ENCODE data around the gene NOD2.

Gene NOD2

DNA sequence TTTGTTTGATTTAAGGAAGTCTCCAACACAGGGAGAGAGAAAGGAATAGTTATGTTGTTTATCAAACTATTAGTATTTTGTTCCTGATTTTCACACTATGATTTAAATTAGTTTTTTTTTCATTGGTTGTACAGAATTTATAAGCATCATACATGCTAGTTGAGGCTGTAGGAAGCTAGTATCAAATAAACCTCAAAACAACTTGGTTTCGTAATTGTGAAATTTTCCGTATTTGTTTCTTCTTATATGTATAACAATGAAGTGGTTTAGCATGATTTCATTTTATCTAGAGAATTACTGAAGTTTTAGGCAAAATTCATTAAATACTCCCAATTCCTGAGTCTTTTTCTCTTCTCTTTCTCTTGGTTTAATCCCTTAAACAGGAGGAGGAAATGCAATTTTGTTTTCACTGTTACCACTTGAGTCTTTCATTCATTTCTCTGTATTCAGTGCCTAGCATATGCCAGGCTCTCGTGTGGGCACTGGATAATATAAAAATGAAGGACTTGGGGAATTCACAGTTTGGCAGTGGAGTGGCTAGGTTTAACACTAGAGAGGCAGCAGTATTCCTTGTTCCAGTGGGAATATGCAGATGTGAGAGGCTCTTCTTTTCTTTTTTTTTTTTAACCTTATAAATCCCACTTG lies 50.3 kb downstream of the NOD2 start:
- DNase-seq = no peak

DNA sequence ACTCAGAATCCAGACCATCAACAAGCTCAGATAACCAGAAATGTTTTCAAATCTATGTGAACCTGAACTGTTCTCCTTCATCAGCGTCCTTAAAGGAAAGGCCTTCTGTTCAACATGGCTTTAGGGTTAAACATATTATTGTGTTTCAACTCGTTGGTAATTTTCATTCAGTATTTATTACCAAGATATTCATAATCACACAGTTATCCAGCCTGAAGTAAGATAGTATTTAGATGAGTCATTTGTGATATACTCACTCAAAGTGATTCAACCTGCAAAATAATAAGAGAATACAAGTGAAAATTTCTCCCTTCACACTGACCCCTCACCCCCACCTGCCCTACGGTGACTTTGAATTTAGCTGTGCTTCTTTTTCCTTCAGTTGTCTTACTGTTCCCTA lies 51.5 kb downstream of the NOD2 start:
- no peak for DNase-seq

DNA sequence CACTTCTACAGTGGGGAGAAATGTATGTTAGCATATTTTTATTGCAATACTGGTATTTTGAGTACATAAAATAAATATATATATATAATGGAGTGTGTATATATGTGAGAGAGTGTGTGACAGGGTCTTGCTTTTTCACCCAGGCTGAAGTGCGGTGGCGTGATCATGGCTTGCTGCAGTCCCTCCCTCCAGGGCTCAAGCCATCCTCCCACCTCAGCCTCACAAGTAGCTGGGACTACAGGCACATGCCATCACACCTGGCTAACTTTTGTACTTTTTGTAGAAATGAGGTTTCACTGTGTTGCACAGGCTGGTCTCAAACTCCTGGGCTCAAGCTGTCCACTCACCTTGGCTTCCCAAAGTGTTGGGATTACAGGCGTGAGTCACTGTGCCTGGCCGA lies 52.5 kb downstream of the NOD2 start:
- DNase-seq = no peak

DNA sequence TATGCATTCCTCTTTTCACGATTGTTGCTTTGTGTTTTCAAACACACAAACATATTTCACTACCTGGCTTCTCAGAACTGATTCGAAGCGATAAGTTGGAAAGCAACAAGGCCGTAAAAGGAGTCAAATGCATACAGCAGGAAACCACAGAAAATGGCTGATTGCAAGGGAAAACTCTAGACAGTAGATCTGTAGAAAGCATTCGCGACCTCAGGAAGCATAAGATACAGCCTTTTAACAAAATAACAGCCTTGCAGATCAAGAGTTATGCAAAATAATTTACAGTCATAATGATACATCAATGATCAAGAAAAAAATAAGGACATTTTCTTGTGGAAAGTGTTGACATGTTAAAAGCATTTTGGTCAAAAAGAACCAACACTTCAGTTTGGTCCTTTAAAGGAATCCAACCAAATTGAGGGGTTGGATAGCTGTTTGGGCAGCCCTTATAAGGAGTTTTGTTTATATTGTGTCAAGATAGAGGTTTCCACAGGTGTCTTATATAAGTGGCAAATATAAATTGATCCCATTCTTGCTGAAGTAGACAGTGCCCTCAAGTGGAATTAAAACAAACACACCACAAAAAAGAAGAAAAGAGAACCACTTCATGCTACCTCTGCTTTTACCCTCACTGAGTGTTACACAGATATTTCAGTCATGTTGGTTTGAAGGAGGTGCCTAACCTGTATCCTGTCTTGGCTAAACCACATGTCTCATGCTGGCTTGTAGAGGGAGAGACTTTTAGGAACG lies 54.0 kb downstream of the NOD2 start:
- DNase-seq = peak in 1 of 2 donors; percentile 74

DNA sequence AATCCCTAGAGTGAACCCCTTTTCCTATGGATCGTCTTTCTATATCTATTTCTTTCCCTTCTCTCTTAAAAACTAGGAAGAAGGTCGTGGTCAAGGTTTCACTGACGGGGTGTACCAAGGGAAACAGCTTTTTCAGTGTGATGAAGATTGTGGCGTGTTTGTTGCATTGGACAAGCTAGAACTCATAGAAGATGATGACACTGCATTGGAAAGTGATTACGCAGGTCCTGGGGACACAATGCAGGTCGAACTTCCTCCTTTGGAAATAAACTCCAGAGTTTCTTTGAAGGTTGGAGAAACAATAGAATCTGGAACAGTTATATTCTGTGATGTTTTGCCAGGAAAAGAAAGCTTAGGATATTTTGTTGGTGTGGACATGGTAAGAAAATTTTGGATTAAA lies 58.1 kb downstream of the NOD2 start:
- DNase-seq = no peak

DNA sequence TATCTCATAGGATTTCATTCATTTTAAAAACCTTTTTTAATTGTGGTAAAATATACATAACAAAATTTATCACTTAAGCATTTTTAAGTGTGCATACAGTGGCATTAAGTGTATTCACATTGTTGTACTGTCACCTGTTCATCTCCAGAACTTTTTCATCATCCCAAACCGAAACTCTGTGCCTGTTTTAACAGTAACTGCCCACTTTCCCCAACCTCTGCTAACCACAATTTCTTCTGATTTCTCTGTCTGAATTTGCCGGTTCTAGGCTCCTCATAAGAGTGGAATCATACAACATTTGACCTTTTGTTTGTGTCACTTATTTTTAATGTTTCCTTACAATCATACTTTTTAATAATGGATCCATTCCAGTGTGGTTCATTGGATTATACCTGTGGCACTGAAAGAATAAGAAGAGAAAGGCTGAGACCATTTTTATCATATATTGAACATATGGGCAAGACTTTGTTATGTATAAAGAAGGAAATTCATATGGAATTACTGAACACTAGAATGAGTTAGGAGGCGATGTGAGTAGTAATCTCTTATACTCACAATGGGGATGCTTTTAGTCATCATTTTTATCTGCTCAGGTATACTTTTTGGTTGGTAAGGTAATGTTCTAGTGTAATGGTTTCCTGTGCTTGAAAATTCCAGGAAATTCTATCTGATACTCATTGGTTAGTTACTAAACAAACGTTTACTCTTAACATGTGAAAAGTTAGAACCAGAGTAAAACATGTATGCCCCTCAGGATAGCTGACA lies 59.2 kb downstream of the NOD2 start:
- DNase-seq = no peak

DNA sequence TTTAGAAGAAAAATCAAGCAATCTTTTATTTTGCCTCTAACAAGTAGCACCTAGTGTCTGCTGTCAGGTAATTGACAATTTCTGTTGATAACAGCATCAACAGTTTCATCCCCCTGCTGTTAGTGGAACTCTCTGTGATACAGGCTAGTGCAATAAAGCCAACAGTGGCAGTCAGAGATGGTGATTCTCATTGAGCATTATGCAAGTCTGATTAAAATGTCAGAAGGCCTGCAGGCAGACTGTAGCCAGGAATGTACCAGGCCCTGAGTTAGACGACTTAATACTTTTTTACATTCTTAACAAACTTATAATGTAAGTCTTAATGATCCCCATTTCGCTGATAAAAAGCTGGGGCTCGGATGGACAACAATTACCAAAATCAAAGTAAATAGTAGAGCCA lies 63.1 kb downstream of the NOD2 start:
- DNase-seq = no peak

DNA sequence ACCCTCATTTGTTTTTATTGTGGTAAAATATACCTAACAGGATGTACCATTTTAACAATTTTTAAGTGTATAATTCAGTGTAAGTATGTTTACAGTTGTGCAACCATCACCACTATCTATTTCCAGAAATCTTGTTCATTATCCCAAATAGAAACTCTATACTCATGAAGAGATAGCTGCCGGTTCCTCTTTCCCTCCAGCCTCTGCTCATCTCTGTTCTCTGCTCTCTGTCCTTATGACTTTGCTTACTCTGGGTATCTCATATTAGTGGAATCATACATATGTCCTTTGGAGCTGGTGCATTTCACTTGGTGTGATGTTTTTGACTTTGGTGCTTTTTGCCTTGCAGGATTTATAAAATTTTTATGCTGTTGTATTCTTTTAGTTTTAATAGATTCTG lies 67.9 kb downstream of the NOD2 start:
- DNase-seq = no peak

DNA sequence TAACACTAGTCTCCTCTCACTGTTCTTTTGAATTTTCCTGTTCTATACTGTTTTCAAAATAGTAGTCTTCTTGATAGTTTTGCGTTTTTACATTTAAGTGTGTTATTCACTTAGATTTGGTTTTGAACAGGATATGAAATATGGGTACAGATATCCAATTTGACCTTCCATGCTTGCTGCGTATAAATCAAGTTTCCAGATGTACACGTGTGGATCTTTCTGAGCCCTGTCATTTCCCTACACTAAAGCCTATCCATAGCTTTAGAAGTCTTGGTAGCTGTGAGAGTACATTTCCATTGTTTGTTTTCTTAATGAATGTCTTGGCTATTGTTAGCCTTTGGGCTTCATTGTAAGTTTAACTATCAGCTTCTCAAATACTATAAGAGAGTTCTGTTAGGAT lies 68.8 kb downstream of the NOD2 start:
- DNase-seq = no peak

DNA sequence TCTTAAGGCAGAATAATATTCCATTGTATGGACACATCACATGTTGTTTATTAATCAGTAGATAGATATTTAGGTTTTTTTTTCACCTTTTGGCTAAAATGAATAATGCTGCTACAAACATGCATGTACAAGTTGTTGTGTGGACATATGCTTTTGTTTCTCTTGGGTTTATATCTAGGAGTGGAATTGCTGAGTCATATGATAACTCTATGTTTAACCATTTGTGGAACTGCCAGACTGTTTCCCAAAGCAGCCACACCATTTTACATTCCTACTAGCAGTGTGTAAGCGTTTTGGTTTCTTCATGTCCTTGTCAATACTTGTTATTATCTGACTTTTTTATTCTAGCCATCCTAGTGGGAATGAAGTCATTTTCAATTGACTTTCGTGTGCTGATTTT lies 69.8 kb downstream of the NOD2 start:
- DNase-seq = no peak

DNA sequence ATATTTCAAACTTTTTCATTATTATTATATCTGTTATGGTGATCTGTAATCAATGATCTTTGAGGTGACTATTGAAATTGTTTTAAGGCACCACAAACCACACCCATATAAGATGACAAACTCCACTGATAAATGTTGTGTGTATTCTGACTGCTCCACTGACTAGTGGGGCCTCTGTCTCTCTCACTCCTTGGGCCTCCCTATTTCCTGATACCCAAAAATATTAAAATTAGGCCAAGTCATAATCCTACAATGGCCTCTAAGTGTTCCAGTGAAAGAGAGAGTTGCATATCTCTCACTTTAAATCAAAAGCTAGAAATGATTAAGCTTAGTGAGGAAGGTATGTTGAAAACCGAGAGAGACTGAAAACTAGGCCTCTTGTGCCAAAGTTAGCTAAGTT lies 71.9 kb downstream of the NOD2 start:
- no peak for DNase-seq

DNA sequence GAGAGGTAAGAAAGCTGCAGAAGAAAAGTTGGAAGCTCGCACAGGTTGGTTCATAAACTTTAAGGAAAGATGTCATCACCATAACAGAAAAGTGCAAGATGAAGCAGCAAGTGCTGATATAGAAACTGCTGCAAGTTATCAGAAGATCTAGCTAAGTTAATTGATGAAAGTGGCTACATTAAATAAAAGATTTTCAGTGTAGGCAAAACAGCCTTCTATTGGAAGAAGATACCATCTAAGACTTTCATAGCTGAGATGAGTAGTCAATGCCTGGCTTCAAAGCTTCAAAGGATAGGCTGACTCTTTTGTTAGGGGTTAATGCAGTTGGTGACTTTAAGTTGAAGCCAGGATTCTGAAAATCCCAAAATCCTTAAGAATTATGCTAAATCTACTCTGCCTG lies 72.5 kb downstream of the NOD2 start:
- DNase-seq = no peak

DNA sequence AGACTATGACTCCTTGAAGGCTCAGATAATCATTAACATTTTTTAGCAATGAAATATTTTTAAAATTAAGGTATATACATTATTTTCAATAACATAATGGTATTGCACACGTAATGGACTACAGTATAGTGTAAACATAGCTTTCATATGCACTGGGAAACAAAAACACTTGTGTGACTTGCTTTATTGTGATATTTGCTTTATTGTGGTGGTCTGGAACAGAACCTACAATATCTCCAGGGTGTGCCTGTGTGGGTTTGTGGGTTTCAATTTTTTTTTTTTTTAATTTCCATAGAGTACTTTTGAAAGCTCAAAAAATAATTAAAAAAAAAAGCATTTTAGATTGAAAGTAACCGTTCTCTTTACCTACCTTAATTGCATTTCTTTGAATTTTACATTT lies 73.8 kb downstream of the NOD2 start:
- no peak for DNase-seq

DNA sequence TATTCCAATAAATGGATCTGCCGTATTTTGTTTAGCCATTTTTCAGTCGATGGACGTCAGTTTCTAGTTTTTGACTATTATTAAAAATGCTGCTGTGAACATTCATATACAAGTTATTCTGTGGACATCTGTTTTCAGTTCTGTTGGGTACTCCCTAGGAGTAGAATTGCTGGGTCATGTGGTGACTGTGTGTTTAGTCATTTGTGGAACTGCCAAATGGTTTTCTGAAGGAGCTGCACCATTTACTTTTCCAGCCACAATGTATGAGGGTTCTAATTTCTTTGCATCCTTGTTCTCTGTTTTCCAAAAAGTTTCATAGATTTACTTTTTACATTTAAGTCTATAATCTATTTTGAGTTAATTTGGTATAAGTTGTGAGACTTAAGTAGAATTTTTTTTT lies 78.0 kb downstream of the NOD2 start:
- DNase-seq = no peak

DNA sequence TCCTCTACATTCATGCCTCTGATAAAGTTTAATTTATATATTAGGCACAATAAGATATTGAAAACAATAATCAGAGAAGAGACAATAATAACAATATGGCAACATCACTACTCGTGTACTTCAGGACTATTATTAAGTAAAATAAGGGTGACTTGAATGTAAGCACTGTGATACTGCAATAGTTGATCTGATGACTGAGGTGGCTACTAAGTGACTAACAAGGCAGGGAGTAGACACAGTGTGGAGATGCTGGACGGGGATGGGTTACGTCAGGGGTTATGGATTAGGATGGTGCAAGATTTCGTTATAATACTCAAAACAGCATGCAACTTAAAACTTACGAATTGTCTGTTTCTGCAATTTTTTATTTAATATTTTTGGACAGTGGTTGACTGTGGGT lies 81.0 kb downstream of the NOD2 start:
- DNase-seq = no peak

DNA sequence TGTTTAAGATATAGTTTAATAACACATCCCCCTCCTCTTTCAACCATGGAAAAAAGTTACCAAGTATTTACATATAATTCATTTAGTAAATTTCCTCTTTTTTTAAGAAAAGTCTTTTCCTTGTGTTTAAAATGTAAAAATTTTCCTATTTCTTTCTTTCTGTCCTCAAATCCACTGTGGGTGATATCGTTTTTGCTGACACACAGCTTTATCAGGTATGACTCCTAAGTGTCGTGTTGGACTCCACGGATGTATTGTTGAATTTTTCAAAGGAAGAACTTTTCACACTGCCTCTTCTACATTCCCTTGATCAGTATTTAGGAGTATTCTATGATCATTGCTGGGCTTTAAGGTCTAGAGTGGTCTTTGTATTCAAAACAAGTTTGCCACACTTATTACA lies 81.6 kb downstream of the NOD2 start:
- DNase-seq = no peak

DNA sequence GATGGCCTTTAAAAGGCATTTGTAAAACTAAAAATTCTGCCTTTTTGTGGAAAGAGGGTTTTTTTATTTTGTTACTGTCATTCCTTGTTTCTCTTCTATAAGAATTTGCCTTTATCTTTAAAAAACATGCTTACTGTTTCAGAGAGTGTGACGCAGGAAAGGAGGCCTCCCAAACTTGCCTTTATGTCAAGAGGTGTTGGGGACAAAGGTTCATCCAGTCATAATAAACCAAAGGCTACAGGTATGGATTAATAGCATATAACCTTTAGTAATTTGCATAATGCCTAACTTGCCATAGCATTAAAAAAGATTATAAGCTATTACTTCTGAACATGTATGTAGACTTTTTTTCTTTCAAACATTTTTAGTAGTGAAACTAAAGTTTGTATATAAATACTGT lies 82.6 kb downstream of the NOD2 start:
- no peak for DNase-seq

DNA sequence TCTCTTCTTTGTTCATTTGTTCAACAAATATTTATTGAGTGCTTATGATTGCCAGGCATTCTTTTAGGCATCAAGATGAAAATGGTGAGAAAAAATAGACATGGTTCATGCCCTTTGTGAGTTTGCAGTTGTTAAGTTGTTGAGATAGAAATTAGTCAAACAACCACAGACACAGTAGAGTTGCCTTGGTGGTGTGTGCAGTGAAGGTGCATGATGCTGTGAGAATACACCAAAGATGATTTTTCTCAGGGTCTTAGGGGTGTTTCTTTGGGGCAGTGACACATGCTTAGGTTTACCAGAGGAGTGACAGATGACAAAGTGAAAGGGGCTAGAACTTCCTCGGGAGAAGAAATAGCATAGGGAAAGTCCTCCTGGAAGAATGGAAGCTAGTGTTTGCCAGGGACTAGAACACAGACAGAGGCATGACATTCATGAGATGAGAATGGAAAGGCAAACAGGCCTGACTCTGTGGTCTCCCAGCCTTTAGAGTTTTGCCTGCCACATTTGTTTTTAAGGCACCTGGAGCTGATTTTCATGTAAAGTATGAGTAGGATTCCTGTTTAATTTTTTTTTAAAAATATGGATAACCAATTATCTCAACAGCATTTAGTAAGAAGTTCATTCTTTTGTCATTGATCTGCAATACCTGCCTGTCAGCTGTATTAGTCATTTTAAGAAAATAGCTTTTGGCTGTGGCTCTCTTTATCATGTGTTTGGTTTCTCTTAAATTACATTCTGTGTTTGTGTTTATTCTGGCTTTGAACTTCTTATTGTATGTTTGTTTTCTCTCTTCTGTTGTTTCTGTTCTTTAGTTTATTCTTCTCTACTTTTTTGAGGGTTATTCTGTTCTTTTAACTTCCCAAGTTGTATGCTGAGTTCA lies 85.1 kb downstream of the NOD2 start:
- DNase-seq = no peak

DNA sequence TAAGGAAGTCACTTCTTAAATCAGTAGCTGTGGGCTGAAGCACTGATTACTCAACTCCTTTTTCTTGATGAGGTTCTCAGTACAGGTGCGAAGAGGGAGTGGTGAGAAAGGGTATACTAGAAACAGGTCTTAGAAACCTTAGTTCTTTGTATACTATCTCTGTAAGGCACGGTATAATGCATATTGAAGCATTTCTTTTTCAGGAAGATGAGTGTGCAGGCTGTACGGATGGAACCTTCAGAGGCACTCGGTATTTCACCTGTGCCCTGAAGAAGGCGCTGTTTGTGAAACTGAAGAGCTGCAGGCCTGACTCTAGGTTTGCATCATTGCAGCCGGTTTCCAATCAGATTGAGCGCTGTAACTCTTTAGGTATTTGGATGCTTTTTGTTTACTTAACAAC lies 87.6 kb downstream of the NOD2 start:
- peak in 1 of 2 donors; percentile 39 for DNase-seq

DNA sequence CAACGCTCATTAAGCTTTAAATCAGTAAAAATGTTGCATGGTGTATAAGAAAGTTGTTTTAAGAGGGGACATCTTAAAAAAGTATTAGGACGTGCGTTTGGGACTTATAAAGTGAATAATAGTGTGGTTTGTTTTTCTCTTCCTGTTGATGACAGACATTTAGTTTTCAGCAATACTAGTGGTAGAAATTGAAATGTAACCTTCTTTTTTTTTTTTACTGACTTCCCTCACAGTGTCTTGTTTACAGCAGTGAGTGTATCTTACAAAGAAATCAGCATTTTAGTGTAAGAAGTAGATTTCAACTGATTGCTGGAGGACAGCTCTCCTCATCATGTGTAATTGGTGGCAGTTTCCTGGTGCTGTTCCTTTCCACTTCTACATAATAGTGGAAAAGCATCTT lies 88.1 kb downstream of the NOD2 start:
- DNase-seq = peak in 1 of 2 donors; percentile 15

Measured in CD4-positive, alpha-beta T cell treated with Interleukin-1 beta for 1 hour (primary cell).